DND-41 (cell line): ENCODE results near the gene CEP112.

ENCODE experiments used
- EZH2 ChIP-seq: IDR thresholded peaks from 3 replicates; pipeline ENCODE4 v1.6.1; 2012; ENCODE audit warnings: borderline replicate concordance, low read depth, mild to moderate bottlenecking, moderate library complexity, low read length, inconsistent platforms; ENCODE audit not compliant: severe bottlenecking
- TF ChIP-seq, protein P1 (sequence below): IDR thresholded peaks from 2 replicates; pipeline ENCODE4 v1.5.1; 2012; ENCODE audit warnings: borderline replicate concordance, low read length, moderate library complexity, mild to moderate bottlenecking; ENCODE audit not compliant: poor library complexity, severe bottlenecking; ENCODE audit errors: extremely low read depth

DNA sequence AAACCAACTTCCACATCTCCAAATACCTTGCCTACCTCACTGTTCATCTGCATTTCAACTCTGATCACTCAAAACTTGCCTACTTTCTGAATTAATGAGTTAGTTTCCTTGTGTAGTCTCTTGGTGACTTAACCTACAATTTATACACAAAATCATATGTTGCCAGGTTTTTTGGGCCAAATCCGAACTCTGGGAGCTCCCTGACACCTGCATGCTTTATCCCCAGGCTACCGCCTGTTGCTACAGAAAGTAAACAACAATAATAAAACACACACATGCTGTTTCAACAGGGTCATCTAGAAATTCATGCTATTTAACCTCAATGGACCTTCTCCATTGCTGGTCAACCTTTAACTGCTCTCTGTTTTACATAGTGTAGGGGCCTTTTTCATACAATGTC lies 526.0 kb downstream of the CEP112 start:
- TF ChIP-seq, protein P1, sequence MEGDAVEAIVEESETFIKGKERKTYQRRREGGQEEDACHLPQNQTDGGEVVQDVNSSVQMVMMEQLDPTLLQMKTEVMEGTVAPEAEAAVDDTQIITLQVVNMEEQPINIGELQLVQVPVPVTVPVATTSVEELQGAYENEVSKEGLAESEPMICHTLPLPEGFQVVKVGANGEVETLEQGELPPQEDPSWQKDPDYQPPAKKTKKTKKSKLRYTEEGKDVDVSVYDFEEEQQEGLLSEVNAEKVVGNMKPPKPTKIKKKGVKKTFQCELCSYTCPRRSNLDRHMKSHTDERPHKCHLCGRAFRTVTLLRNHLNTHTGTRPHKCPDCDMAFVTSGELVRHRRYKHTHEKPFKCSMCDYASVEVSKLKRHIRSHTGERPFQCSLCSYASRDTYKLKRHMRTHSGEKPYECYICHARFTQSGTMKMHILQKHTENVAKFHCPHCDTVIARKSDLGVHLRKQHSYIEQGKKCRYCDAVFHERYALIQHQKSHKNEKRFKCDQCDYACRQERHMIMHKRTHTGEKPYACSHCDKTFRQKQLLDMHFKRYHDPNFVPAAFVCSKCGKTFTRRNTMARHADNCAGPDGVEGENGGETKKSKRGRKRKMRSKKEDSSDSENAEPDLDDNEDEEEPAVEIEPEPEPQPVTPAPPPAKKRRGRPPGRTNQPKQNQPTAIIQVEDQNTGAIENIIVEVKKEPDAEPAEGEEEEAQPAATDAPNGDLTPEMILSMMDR = no peak
- no peak for TF ChIP-seq EZH2
